ENCODE data around the gene ZBTB38. TPM values are rescaled to one million over a fixed set of nuclear protein-coding genes. Genes with fewer than 3 reads are reported as not detected.

ZBTB38 gene
- total RNA-seq, 1 donor from 2014 or later, result 29.4 TPM

DNA sequence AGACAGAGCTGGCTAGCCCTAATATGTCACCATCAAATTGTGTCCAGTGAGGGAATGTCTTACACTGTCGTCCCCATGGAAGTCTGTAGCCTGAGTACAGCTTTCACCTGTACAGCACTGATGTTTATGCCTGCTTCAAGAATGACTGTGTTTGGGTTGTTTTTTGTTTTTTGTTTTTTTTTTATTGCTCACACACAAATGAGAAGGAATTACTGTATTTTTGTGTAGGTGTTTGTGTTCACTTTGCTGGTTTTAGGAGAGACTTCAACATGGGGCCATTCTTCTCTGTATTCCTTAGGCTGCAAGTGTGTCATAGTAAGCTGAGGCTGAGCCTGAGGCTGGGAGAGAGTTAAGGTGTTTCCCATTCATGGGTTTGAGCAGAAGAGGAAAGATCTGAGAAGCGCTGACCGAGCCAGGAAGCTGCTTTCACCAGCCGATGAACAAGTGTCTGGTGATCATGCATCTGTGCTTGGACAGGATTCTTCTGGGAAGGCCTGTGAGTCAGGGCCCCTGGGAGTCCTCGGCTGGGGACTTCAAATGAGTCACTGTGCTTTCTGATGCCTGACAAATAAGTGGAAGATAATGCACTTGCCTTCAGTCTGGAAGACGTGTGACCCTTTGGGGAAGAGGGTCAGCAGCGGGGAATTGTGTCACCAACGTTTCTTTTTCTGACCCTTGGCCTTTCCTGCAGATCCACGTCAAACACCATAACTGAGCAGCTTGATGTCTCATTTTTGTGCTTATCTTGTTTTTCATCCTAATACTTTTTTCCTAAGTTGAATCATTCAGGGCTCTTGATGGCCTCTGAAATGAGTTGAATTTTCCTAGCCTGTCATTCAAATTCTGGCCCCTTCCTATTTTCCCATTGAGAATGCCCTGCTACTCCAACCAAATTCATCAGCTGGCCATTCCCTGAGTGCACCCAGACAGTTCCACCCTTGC, 36.7 kb upstream of the ZBTB38 start:
- H3K4me1 Mint-ChIP-seq (ENCODE audit: unreplicated experiment), result peaks cover 33% of the 10 kb centered on the region
- no peak for DNase-seq (ENCODE audit: extremely low spot score, unreplicated experiment)
- peak overlapping the region; percentile 5 for H3K27ac Mint-ChIP-seq
- H3K9me3 Mint-ChIP-seq, result no peaks in the 10 kb centered on the region
- TF ChIP-seq, protein P1, sequence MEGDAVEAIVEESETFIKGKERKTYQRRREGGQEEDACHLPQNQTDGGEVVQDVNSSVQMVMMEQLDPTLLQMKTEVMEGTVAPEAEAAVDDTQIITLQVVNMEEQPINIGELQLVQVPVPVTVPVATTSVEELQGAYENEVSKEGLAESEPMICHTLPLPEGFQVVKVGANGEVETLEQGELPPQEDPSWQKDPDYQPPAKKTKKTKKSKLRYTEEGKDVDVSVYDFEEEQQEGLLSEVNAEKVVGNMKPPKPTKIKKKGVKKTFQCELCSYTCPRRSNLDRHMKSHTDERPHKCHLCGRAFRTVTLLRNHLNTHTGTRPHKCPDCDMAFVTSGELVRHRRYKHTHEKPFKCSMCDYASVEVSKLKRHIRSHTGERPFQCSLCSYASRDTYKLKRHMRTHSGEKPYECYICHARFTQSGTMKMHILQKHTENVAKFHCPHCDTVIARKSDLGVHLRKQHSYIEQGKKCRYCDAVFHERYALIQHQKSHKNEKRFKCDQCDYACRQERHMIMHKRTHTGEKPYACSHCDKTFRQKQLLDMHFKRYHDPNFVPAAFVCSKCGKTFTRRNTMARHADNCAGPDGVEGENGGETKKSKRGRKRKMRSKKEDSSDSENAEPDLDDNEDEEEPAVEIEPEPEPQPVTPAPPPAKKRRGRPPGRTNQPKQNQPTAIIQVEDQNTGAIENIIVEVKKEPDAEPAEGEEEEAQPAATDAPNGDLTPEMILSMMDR (conservative IDR thresholded peaks at IDR 0.05), result no peak
- H3K36me3 Mint-ChIP-seq, result no peaks in the 10 kb centered on the region
- no peaks in the 10 kb centered on the region for H3K27me3 Mint-ChIP-seq
- no peak overlapping the region for H3K4me3 Mint-ChIP-seq

DNA sequence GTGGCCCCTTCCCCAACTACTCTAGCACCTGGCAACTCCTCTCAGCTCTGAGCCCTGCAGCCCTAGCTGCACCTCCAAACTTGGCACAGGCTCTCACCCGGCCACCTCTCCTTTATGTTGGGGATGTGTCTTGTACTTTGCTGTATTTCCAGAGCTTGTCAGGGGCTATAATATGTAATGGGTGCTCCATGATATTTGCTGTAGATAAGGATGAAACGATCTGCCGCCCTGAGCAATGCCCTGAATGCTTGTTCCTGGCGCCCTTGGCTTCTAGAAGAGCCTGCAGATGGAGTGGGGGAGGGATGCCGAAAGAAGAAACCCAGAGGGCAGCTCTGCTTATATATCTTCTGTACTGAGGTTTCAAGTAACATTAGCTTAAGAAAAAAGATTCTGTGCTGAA, 35.9 kb upstream of the ZBTB38 start:
- Mint-ChIP-seq H3K27me3 (no peaks in the 10 kb centered on the region), H3K36me3 (no peaks in the 10 kb centered on the region), H3K9me3 (no peaks in the 10 kb centered on the region), H3K4me3 (no peak overlapping the region), H3K4me1 (ENCODE audit: unreplicated experiment) (peaks cover 36% of the 10 kb centered on the region), H3K27ac (peak overlapping the region; percentile 5)
- TF ChIP-seq, protein P1 (conservative IDR thresholded peaks at IDR 0.05), result no peak
- no peak for DNase-seq (ENCODE audit: extremely low spot score, unreplicated experiment)

DNA sequence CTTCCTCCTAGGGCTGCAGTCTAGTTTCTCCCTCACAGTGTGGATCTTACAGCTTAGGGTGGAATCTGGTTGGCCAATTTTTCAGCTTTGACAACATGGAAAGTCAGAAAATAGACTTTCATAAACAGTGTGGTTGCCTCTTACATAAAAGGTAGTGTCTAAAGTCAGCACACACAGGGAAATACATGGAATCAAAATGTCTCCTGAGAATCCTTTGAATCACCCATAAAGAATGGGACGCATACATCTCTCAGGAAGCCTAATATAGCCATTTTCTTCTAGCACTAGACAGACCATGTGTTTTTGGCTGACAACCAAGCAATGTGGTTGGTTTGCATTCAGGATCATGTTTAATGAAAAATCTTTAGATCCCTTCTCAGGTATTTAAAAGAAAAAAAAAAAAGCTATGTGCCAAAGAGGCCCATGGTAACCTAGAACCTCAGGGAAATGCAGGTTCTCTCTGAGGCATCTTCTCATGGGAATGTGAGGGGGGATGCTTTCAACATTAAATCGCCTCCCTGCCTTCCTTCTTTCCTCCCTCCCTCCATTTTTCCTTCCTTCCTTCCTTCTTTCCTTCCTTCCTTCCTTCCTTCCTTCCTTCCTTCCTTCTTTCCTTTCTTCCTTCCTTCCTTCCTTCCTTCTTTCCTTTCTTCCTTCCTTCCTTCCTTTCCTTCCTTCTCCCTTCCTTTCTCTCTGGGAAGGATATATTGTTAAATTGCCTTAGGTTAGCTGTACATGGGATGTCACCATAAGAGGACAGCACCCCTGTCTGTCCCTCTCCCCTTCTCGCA, 34.3 kb upstream of the ZBTB38 start:
- Mint-ChIP-seq H3K4me3 (no peak overlapping the region), H3K4me1 (ENCODE audit: unreplicated experiment) (peaks cover 38% of the 10 kb centered on the region), H3K27ac (no peak overlapping the region), H3K27me3 (no peaks in the 10 kb centered on the region), H3K36me3 (no peaks in the 10 kb centered on the region), H3K9me3 (no peaks in the 10 kb centered on the region)
- TF ChIP-seq, protein P1 (conservative IDR thresholded peaks at IDR 0.05), result no peak
- no peak for DNase-seq (ENCODE audit: extremely low spot score, unreplicated experiment)

DNA sequence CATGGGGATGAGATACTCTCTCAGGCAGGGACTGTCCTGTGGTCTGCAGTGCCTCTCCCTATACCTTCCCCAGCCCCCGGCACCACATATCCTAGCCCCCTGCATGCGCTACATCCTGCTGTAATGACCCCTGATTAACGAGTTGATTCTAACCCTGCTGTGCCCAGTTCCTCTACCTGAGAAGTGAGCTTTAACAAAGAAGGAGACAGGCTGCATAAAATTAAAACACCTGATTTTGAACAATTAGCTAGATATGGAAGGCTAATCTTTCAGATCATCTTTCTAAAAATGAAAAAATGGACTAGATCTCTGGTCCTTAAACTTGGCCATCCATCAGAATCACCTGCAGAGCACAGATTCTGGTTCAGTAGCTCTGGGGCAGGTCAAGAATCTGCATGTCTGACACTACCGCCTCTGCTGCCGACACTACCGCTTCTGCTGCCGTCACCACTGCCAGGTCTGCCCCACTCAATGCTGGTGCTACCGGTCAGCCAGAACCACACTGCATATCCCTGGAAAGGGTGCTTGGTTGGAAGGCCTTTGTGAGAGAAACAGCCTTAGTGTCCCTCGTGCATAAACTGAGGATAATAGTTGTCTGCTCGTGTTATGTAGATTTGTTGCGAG, 33.6 kb upstream of the ZBTB38 start:
- no peak overlapping the region for H3K27ac Mint-ChIP-seq
- peaks cover 38% of the 10 kb centered on the region for H3K4me1 Mint-ChIP-seq (ENCODE audit: unreplicated experiment)
- no peak for DNase-seq (ENCODE audit: extremely low spot score, unreplicated experiment)
- H3K36me3 Mint-ChIP-seq, result no peaks in the 10 kb centered on the region
- H3K4me3 Mint-ChIP-seq, result no peak overlapping the region
- TF ChIP-seq, protein P1 (conservative IDR thresholded peaks at IDR 0.05), result no peak
- no peaks in the 10 kb centered on the region for H3K27me3 Mint-ChIP-seq
- H3K9me3 Mint-ChIP-seq, result no peaks in the 10 kb centered on the region

DNA sequence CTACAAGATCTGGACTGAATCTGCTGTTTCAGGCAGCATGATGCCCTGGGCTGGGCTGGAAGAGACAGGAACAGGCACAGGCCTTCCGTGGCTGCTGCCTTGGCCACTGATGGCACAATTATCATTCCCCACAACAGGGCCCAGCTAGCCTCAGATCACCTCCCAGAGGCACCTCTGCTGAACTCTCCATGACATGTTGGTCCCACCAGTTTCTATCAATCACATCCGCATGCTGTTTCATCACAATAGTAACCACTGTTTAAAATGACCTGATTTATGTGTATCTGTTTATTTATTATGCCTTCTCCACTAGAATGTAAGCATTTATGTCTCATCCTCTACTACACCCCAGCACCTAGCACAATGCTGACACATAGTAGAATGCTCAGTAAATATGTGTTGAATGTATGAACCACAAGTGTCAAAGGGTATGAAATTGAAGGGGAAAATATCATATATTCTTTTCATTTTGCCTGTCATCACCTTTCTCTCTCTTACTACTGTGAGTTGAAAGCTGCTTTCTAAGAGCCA, 32.7 kb upstream of the ZBTB38 start:
- TF ChIP-seq, protein P1 (conservative IDR thresholded peaks at IDR 0.05), result no peak
- H3K36me3 Mint-ChIP-seq, result no peaks in the 10 kb centered on the region
- no peaks in the 10 kb centered on the region for H3K9me3 Mint-ChIP-seq
- H3K4me1 Mint-ChIP-seq (ENCODE audit: unreplicated experiment), result peaks cover 38% of the 10 kb centered on the region
- no peak overlapping the region for H3K4me3 Mint-ChIP-seq
- H3K27ac Mint-ChIP-seq, result no peak overlapping the region
- DNase-seq (ENCODE audit: extremely low spot score, unreplicated experiment), result no peak
- H3K27me3 Mint-ChIP-seq, result no peaks in the 10 kb centered on the region
